NCI-H2227 treated with DMSO at 0.1 percent for 48 hours (cell line): ENCODE results near the gene TEX13B.

ENCODE experiments used
- DNase-seq: peaks from one replicate; lab custom pipeline; 2025; lab: John Stamatoyannopoulos, UW

TEX13B gene

GRCh38 chrX:107936434-107936730 lies 45.8 kb downstream of the TEX13B start:
- no peak for DNase-seq

- DNase-seq = peak; percentile 22
Measured at GRCh38 chrX:107935664-107936433, 46.3 kb downstream of the TEX13B start.

- DNase-seq = no peak
Measured at GRCh38 chrX:107935200-107935599, 47.0 kb downstream of the TEX13B start.

GRCh38 chrX:107934262-107934661 lies 47.9 kb downstream of the TEX13B start:
- DNase-seq = no peak
